ENCODE measurements around the gene BAG5. TPM values are rescaled to one million over a fixed set of nuclear protein-coding genes. Genes with fewer than 3 reads are reported as not detected.

The BAG5 gene
- total and polyA plus RNA-seq, 11 donors, result 4.8 to 22.8 (median 17.0) TPM

DNA sequence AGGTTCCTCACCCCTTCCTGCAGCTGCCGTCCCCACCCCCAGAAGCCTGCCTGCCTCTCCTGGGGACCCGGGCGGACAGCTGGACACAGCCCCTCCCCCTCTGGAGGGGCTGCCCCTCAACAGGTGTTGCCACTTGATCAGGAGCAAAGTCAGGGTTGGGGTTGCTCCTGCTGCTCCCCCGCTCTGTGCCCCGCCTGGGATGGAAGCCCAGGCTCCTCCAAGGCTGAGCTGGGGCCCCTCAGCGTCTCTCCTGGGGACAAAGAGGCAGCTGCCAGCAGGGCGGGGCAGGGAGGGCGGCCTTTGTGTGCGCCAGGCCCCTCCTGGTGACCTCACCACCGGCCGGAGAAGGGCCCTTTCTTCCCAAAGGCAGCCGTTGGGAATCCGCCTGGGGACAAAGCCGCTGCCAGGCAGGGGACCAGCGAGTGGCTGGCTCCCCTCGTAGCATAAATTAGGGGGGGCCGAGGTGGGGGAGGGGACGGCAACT is 19.8 kb downstream of the BAG5 start:
- peak overlapping the region in 3 of 12 donors; percentile 7 to 28 (median 15) for H3K4me3 ChIP-seq
- ATAC-seq, result peak in 3 of 4 donors; percentile 6 to 28 (median 21)

DNA sequence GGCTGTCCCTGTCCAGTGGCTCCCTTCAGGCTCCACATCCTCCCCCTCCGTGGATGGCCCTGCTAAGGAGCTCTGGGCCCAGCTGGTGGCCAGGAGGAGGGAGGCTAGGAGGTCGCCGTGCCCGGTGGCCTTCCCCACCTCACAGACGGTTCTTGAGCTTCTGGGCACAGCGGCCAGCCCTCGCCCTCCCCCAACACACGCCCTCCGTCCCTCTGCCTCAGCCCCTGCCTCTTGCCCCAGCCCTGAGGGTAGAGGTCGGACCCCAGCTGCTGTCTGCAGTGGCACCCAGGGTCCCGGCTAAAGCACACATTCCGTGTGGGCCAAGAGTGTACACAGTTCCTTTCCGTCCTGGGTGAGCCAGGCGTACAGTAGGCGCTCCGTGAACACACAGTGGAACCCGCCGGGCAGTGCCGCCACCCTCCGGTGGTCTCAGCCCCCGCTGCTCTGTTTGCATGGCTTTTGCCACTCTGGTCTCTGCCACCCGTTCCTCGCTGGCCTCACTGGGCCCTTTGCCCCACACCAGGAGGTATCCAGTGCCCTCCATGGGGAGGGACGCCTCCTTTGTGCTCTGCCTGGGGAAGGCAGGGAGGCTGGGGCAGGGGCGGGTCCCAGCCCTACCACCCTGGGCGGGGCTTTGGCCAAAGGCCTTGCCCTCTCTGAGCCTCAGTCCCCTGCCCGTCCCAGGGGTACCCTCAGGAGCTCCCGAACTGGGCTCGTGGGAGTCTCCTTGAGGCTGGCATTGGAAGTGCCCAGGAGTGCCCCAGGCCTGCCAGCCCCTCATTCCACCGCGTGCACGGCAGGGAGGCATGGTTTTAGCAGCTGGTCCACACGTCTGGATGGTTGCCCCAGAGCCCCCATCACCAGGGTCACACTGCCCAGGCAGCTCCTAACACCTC is 20.5 kb downstream of the BAG5 start:
- peaks cover 0 to 78% (median 62%) of the 10 kb centered on the region in 12 donors for H3K4me1 ChIP-seq

More for the DNA sequence above, 19.8 kb downstream of the BAG5 start:
- H3K27me3 ChIP-seq, result no peaks in the 10 kb centered on the region
- no peaks in the 10 kb centered on the region for H3K9me3 ChIP-seq
- peak overlapping the region in 9 of 12 donors; percentile 19 to 91 (median 68) for H3K27ac ChIP-seq
- peaks cover 0 to 2% (median 0%) of the 10 kb centered on the region in 9 donors for H3K36me3 ChIP-seq
- intact Hi-C loops (cut with DNase I), result loop anchor here in 1 of 10 donors (2.0 kb wide), 1 partner anchor 24 kb away; no protein-coding TSS in a partner anchor
- TF ChIP-seq POLR2A (IDR thresholded peaks at IDR 0.05), result no peak
- TF ChIP-seq, protein P1, sequence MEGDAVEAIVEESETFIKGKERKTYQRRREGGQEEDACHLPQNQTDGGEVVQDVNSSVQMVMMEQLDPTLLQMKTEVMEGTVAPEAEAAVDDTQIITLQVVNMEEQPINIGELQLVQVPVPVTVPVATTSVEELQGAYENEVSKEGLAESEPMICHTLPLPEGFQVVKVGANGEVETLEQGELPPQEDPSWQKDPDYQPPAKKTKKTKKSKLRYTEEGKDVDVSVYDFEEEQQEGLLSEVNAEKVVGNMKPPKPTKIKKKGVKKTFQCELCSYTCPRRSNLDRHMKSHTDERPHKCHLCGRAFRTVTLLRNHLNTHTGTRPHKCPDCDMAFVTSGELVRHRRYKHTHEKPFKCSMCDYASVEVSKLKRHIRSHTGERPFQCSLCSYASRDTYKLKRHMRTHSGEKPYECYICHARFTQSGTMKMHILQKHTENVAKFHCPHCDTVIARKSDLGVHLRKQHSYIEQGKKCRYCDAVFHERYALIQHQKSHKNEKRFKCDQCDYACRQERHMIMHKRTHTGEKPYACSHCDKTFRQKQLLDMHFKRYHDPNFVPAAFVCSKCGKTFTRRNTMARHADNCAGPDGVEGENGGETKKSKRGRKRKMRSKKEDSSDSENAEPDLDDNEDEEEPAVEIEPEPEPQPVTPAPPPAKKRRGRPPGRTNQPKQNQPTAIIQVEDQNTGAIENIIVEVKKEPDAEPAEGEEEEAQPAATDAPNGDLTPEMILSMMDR (IDR thresholded peaks at IDR 0.05), result no peak
- H3K4me1 ChIP-seq, result peaks cover 0 to 79% (median 62%) of the 10 kb centered on the region in 12 donors
- 13 to 23% (median 16%) methylated on average over 12 to 18 of the region's 18 CpGs for WGBS, 4 donors
- peak in 4 of 5 donors; percentile 60 to 83 (median 68) for DNase-seq

DNA sequence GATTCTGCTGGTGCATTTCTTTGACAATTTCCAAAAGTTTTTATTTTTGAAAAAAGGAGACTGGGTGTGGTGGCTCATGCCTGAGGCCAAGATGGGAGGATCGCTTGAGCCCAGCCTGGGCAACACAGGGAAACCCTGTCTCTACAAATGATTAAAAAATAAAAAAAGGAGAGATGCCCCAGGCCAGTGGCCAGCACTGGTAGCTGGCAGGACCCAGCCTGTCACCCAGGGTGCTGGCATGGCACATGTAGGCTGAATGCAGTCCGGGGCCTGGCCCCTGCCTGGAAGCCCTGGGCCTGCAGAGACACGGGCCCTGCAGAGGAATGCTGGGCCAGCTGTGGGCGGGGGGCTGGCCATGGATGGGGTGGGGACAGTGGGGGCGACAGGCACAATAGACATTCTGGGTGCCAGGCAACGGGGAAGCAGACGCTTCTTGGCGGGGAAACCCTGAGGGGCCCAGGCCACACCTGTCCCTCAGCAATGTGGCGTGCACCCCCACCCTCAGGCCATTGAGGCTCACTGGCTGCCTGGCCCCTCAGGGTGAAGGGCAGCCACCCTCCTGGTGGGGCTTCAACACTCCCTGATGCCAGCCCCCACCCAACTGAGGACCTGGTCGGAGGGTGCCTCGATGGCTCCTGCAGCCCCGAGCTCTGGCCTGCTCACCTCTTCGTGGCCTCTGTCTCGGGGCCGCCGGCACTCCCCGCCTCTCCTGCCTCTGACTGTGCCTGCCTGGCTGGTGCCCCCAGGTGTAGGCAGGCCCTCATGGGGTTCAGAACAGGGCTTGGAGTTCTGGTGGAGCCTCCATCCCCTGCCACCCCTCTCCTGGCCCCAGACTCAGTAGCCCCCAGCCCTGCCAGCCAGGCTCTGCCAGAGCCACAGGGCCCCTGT is 21.4 kb downstream of the BAG5 start:
- peak in 2 of 5 donors; percentile 39 to 59 for DNase-seq
- no peaks in the 10 kb centered on the region for H3K27me3 ChIP-seq
- H3K4me3 ChIP-seq, result peak overlapping the region in 1 of 12 donors; percentile 0
- H3K9me3 ChIP-seq, result no peaks in the 10 kb centered on the region
- peaks cover 0 to 73% (median 62%) of the 10 kb centered on the region in 12 donors for H3K4me1 ChIP-seq
- 59 to 80% (median 70%) methylated on average over 6 to 17 of the region's 17 CpGs for WGBS, 4 donors
- ATAC-seq, result peak in 1 of 4 donors; percentile 7
- intact Hi-C loops (cut with DNase I), result no loop called here
- H3K27ac ChIP-seq, result peak overlapping the region; percentile 27 to 91 (median 64)
- no peaks in the 10 kb centered on the region for H3K36me3 ChIP-seq
- TF ChIP-seq, protein P1 (IDR thresholded peaks at IDR 0.05), result no peak
- no peak for TF ChIP-seq POLR2A (IDR thresholded peaks at IDR 0.05)

More for the DNA sequence above, 20.5 kb downstream of the BAG5 start:
- 68 to 74% (median 71%) methylated on average over 29 to 33 of the region's 33 CpGs for WGBS, 4 donors
- Histone ChIP-seq H3K27ac (peak overlapping the region in 10 of 12 donors; percentile 19 to 91 (median 66)), H3K4me3 (peak overlapping the region in 2 of 12 donors; percentile 7 to 15), H3K36me3 (no peaks in the 10 kb centered on the region), H3K9me3 (no peaks in the 10 kb centered on the region), H3K27me3 (no peaks in the 10 kb centered on the region)
- ATAC-seq, result no peak
- DNase-seq, result peak in 2 of 5 donors; percentile 38 to 63
- no peak for TF ChIP-seq POLR2A (IDR thresholded peaks at IDR 0.05)
- TF ChIP-seq, protein P1 (IDR thresholded peaks at IDR 0.05), result peak in 1 of 12 donors; percentile 7
- intact Hi-C loops (cut with DNase I), result loop anchor here in 1 of 10 donors (2.0 kb wide), 1 partner anchor 23 kb away; no protein-coding TSS in a partner anchor

All from heart left ventricle (tissue), 16 donors.